PFSK-1 (cell line): ENCODE results near the gene AGO3.

ENCODE experiments used
- FOXP2 ChIP-seq: optimal IDR thresholded peaks from 2 replicates; pipeline ENCODE3; 2011; ENCODE audit warnings: borderline replicate concordance, control low read depth, inconsistent platforms; ENCODE audit not compliant: insufficient read depth; ENCODE audit errors: extremely low read length, extremely low read depth
- POLR2AphosphoS5 ChIP-seq: IDR thresholded peaks from 2 replicates; pipeline ENCODE4 v1.6.1; 2012; ENCODE audit warnings: low read depth, mild to moderate bottlenecking, control low read depth, low read length, moderate library complexity
- SIN3A ChIP-seq: IDR thresholded peaks from 2 replicates; pipeline ENCODE4 v1.6.1; 2012; ENCODE audit warnings: mild to moderate bottlenecking, low read length, moderate library complexity, borderline replicate concordance; ENCODE audit not compliant: insufficient read depth
- TAF1 ChIP-seq: IDR thresholded peaks from 2 replicates; pipeline ENCODE4 v1.6.1; 2012; ENCODE audit warnings: low read length, control low read depth, borderline replicate concordance; ENCODE audit not compliant: insufficient read depth
- TF ChIP-seq, protein P1 (sequence below), 2 experiments: IDR thresholded peaks; 2 replicates each; pipeline versions ENCODE4 v1.6.1 to v1.8.0; 2011 to 2012; ENCODE audit warnings: low read depth in 2 of 2, low read length in 2 of 2, control low read depth in 1 of 2, inconsistent platforms in 1 of 2, mild to moderate bottlenecking in 1 of 2, moderate library complexity in 1 of 2; ENCODE audit not compliant: insufficient read depth in 1 of 2

AGO3 gene

DNA sequence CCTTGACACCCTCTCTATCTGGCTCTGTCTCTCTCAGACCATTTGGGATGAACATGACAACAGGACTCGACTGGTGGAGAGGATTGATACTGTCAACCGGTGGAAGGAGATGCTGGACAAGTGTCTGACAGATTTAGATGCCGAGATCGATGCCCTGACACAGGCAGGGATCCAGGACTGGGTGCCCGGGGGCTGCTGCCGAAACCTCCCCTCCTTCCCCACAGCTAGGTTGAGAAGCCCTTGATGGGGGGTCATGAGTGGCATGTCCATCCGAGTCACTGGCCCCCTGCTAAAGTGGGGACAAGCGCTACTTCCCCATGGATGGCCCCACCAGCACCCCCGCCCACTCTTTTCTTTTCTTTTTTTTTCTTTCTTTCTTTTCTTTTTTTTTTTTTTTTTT is 154.2 kb downstream of the AGO3 start:
- TF ChIP-seq SIN3A = no peak
- TF ChIP-seq POLR2AphosphoS5 = no peak
- no peak for TF ChIP-seq FOXP2
- no peak for TF ChIP-seq TAF1
- TF ChIP-seq, protein P1, sequence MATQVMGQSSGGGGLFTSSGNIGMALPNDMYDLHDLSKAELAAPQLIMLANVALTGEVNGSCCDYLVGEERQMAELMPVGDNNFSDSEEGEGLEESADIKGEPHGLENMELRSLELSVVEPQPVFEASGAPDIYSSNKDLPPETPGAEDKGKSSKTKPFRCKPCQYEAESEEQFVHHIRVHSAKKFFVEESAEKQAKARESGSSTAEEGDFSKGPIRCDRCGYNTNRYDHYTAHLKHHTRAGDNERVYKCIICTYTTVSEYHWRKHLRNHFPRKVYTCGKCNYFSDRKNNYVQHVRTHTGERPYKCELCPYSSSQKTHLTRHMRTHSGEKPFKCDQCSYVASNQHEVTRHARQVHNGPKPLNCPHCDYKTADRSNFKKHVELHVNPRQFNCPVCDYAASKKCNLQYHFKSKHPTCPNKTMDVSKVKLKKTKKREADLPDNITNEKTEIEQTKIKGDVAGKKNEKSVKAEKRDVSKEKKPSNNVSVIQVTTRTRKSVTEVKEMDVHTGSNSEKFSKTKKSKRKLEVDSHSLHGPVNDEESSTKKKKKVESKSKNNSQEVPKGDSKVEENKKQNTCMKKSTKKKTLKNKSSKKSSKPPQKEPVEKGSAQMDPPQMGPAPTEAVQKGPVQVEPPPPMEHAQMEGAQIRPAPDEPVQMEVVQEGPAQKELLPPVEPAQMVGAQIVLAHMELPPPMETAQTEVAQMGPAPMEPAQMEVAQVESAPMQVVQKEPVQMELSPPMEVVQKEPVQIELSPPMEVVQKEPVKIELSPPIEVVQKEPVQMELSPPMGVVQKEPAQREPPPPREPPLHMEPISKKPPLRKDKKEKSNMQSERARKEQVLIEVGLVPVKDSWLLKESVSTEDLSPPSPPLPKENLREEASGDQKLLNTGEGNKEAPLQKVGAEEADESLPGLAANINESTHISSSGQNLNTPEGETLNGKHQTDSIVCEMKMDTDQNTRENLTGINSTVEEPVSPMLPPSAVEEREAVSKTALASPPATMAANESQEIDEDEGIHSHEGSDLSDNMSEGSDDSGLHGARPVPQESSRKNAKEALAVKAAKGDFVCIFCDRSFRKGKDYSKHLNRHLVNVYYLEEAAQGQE (IDR thresholded peaks at IDR 0.05; ENCODE audit: insufficient read depth in 1 of 2, low read depth in 2 of 2, low read length in 2 of 2) = no peak

DNA sequence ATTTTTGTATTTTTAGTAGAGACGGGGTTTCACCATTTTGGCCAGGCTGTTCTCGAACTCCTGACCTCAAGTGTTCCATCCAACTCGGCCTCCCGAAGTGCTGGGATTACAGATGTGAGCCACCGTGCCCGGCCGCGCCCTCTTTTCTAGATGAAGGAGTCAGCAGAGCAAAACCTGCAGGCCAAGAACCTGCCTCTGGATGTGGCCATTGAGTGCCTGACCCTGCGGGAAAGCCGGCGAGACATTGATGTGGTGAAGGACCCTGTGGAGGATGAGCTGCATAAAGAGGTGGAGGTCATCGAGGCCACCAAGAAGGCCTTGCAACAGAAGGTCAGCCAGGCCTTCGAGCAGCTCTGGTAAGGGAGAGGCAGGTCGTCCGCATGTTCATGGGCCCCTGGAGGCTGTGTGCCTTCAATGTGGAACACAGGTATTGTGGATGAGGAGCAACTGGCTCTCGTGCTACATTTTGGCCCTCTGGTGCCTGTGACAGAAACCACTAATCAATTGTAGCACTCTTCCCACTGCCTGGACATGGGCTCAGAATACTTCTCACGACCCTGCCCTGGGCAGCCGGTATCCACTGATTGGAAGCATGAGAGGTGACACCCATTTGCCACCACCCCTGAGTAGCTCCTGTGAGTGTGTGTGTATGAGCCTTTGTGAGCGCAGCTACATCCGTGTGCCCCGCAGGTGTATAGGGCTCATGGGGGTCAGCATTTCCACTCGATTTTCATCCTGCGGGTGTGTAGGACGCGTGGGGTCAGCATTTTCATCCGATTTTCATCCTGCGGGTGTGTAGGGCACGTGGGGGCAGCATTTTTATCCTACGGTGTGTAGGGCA is 155.0 kb downstream of the AGO3 start:
- TF ChIP-seq FOXP2 (no peak), TAF1 (no peak), POLR2AphosphoS5 (no peak)
- TF ChIP-seq, protein P1 (IDR thresholded peaks at IDR 0.05; ENCODE audit: insufficient read depth in 1 of 2, low read depth in 2 of 2, low read length in 2 of 2) = no peak

DNA sequence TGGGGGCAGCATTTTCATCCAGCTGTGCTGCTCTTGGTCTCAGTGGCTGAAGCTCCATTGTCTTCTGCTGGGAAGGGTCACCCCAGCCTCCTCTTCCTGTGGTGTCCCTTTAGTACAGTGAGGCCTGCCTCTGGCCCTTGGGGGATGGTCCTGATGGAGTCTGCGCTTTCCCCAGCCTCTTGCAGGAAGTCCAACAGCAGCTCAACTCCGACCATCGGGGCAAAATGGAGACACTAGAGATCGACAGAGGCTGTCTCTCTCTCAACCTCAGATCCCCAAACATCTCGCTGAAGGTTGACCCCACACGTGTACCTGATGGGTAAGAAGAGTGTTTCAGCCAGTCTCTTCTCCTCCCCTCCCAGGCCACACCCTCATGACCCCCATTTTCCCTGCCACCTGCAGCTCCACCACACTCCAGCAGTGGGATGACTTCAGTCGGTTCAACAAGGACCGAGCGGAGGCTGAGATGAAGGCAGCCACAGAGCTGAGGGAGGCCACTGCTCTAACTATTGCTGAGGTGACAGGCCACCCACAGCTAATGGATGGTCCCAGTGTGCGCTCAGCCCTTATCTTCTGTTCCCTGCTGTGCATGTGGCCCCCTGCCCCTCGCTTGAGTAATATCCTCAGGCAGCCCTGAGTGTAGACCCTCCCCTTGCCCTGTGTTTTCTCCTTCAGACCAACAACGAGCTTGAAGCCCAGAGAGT is 155.8 kb downstream of the AGO3 start:
- no peak for TF ChIP-seq SIN3A
- TF ChIP-seq, protein P1 (IDR thresholded peaks at IDR 0.05; ENCODE audit: insufficient read depth in 1 of 2, low read depth in 2 of 2, low read length in 2 of 2) = no peak
- TF ChIP-seq FOXP2 = no peak
- TF ChIP-seq TAF1 = no peak

DNA sequence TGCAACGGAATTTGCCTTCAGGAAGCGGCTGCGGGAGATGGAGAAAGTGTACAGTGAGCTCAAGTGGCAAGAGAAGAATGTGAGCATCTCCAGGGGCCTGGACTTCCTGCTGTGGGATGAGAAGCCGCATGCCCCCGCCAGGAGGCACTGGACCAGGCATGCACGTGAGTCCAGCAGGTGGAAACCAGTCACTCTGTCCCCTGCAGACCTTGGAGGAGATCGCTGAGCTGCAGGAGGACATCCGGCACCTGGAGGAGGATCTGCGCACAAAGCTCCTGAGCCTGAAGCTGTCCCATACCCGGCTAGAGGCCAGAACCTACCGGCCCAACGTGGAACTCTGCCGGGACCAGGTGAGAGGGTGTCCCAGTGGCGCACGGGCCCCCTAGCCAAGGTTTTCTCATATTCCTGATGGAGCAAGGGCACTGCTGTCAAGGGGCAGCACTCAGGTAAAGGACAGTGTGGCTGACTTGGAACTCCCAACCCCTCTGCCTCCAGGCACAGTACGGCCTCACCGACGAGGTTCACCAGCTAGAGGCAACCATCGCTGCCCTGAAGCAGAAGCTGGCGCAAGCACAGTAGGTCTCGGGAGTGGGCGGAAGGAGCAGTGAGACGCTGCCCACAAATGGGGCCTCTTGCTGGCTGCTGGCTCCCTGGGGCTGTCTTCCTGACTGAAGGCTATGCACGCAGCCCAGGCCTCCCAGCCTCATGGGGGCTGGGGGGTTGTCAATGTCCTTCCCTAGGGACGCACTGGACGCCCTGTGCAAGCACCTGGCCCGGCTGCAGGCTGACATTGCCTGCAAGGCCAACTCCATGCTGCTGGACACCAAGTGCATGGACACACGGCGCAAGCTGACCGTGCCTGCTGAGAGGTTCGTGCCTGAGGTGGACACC is 156.6 kb downstream of the AGO3 start:
- no peak for TF ChIP-seq POLR2AphosphoS5
- TF ChIP-seq FOXP2 = no peak
- TF ChIP-seq, protein P1 (IDR thresholded peaks at IDR 0.05; ENCODE audit: insufficient read depth in 1 of 2, low read depth in 2 of 2, low read length in 2 of 2) = no peak
- TF ChIP-seq TAF1 = no peak
- no peak for TF ChIP-seq SIN3A
